Stimulated activated CD8-positive, alpha-beta memory T cell treated with anti-CD3 and anti-CD28 coated beads, Interleukin-2, amount 100 ng/mL, for 1 hour (primary cell): ENCODE data around the gene CYBB.
A peak's percentile ranks its signal among the peaks of the same experiment; 100 is the strongest.
"Not testable (repeated sequence)": the region's sequence is repeated elsewhere in the genome, so short reads cannot be mapped to it uniquely, and the experiment has no call there.

Source experiments
- DNase-seq, 2 donors: peaks; one replicate each; pipeline ENCODE4 v3.0.0-alpha.2; 2020; ENCODE audit warnings: low read depth in 2 of 2

The CYBB gene

GRCh38 chrX:37779857-37780256 lies at the start of gene CYBB:
TSS of gene CYBB (plus strand) at chrX:37780059. CDS start at chrX:37780078, 19 bp downstream.
- no peak for DNase-seq

DNA sequence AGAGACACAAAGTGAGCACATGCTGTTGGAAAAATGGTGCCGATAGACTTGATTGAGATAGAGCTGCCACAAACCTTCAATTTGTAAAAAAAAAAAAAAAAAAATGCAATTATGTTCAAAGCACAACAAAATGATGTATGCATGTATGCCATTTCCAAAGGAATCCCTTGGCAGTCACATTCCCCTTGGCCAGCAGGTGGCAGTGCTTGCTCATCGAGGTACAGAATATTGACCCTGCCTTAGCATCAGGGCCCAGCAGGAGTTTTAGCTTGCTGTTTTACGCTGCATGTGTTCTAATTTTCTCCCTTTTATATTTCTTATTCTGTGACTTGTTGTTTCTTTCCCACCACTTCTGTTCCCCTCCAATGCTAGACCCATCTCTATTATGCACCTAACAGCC lies 34.5 kb upstream of the CYBB start:
- peak; percentile 52 to 54 for DNase-seq

DNA sequence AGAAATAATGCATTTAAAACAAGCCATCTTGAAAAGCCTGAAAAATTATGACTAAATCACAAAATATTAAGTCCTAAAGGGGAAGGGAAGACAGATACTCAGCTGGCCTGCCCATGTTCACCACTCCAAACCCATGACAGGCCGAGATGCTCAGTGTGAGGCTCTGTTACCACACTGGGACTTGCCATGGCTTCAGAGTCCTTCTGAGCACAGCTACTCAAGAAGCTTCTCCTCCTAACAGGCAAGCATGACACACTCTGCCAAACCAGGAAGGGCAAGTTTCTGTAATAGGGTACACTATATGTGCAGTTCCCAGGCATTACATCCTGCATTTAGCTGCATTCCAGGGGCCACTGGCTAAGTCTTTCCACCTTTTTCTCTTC lies 34.0 kb upstream of the CYBB start:
- DNase-seq: no peak

DNA sequence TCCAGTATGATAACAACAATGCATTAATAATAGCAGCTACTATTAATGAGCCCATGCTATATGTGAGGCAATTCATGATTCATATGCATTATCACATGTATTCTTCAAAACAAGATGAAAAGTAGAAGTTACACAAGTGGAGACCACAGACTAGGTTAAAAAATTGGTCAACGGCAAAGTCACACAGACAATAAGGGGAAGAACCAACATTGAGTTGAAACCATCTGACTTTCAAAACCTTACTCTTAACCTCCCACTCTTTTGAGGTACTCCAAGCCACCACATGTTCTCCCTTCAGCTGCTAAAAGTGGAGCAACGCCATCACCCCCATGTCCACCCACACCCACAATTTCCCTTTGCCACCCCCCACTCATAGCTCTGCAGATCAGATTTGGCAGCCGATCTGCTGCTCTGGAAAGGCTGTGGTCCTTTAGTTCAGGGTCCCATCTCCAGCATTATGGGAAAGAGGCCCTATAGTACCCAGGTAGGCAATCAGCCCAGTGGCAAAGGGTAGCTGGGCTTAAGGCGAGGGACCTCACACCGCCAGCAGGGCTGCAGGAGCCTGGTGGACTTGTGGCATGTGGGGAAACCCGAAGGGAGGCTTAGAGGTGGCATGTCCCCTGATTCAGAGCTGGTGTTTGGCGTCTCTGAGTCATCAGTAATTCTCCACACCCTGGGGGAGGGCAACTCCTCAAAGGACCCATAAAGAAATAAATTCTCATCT lies 33.5 kb upstream of the CYBB start:
- no peak for DNase-seq

DNA sequence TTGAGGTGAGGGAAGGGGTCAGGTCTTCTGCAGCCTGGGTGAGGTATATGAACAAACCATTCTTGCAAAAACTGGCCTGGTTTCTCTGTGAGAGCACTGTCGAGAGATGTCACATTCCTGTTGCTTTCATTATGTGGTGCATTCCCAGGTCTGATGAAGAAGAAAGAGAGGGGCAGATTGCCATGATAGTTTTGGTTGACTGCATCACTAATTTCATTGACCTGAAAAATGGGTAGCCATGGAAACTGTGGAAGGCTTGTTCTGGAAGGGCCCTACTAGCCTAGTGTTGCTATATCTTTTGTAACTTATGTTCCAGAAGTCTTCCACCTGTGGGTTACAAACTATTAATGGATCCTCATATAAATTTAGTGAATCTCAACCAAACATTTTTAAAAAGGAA lies 32.9 kb upstream of the CYBB start:
- no peak for DNase-seq

GRCh38 chrX:37752281-37752680 lies 27.6 kb upstream of the CYBB start:
- DNase-seq: no peak

DNA sequence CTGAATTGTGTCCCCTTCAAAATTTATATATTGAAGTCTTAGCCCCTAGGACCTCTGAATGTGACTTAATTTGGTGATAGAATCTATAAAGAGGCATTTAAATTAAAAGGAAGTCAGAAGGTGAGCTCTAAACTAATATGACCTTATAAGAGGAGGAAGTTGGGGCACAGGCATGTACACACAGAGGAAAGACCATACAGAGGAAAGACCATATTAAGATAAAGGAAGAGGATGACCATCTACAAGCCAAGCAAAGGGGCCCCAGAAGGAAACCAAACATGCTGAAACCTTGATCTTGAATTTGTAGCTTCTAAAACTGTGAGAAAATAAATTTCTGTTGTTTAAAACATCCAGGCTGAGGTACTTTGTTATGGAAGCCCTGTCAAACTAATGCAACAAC lies 26.9 kb upstream of the CYBB start:
- no peak for DNase-seq

DNA sequence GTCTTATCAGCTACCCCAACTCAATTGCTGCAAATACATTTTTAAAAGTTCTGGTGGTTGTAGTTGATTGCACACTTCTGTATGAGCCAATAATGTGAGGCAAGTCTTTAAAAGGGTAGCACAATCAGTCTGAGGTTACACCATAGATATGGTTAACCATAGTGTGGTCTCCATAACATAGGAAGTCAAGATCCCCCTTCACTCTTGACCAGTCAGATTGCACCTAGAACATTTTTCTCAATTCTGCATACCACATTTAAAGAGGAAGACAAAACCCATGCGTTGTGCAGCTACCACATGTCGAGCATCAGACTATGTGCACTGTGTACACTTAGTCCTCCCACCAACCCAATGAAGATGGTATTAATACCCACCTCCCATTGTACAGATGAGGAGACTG lies 26.5 kb upstream of the CYBB start:
- DNase-seq: no peak

- DNase-seq: no peak
Observed at GRCh38 chrX:37754516-37754915, 25.3 kb upstream of the CYBB start.

GRCh38 chrX:37755025-37755424 lies 24.8 kb upstream of the CYBB start:
- no peak for DNase-seq

DNA sequence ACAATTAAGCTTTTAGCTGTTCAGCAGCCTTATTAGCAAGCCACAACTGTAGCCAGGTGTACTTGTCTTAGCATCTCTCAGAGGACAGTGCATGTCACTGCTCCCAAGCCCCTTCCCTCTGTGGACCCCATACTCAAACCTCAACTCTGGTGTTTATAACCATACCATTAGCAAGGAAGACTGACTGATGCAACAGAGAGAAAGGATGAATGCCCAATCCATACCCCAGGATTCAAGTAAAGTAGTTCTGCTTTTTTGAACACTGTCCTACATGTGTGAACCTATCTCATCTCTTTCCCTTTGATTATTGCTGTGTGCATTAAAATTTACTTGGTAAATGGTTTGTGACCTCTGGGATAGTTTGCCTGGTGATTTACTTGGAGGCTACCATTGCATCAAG lies 22.8 kb upstream of the CYBB start:
- DNase-seq: no peak

DNA sequence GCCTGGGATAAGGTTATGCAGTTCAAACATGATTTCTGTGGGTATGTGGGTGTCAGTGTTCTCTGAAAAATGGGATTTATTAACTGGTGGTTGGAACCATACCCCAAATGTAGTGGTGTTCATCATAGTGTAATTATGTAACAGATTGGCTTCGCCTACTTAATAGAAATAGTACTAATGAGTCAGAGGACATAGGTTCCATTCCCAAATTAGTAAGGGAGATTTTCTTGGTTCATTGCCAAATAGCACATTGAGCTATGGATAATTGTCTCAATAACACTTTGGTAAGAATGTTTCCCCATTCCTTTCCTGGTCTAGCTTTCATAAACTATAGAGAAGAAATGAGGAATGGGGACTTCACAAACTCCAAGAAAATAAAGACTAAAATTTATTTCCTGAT lies 20.5 kb upstream of the CYBB start:
- DNase-seq: no peak

DNA sequence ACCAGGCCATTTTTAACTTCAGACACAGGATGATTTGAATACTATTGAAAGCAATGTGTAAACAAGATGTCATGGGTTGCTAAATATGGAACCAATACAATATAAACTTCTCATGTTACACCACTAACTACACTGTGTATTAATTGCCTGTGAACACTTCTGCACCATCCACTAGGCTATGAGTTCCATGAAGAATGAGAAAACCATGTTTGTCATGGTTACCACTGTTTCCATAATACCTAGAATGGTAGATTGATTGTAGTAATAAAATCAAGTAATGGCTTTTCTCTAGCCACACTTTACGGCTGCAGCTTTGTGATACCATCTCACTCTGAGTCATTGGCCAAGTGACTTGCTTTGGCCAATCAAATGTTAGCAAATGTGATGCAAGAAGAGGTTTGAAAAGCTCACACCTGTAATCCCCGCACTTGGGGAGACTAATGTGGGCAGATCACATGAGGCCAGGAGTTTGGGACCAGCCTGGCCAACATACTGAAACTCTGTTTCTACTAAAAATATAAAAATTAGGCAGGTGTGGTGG lies 19.9 kb upstream of the CYBB start:
- DNase-seq: no peak

DNA sequence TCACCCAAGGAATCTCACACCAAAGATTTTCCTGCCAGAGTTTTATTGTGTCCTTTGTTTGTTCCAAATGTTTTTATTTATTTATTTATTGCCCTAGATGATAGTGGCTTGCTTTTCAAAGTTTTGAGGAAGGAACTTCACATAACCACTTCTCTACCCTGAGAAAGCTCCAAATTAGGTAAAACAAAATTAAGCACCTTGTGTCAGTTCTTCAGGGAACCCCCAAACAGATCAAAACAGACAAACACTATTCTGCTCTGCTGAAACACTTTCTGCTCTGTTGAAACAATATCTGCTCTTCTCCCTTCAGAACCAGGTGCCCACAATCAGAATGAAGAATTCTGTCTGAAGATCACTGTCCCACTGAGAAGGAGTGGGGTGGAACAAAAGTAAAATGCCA lies 16.5 kb upstream of the CYBB start:
- no peak for DNase-seq

DNA sequence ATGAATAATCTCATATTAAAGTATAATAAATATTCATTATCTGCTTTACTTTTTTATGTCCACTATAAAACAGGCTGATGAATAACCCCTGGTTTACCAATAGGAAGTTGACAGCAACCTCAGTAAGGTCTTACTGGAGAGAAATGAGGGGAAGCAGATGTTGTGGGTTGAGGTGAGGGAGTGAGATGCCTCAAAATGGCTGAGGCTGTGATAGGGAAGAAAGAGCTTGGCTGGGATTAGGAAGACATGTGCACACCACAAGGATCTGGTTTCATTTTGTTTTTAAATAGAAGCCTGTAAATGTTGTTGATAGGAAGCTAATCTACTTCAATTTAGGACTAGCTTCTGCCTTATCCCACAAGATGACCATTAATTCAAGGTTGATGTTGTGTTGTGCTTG lies 14.4 kb upstream of the CYBB start:
- no peak for DNase-seq

DNA sequence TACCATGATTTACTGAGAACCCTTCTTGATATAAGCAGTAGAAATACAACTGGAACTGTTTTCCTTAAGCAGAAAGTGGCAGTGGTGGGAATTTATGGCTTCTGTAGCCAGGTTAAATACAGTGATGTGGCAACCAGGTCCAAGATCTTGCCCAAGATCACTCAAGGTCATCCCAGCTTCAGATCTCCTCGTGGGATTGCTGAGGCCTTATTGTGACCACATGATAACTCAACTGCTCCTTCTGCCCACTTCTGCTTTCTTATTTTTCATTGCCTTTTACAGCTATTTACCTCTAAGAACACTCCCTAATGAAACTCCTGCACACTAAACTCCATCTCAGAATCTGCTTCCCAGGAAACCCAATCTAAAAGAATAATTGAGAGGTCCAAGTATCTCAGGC lies 12.4 kb upstream of the CYBB start:
- DNase-seq: no peak

DNA sequence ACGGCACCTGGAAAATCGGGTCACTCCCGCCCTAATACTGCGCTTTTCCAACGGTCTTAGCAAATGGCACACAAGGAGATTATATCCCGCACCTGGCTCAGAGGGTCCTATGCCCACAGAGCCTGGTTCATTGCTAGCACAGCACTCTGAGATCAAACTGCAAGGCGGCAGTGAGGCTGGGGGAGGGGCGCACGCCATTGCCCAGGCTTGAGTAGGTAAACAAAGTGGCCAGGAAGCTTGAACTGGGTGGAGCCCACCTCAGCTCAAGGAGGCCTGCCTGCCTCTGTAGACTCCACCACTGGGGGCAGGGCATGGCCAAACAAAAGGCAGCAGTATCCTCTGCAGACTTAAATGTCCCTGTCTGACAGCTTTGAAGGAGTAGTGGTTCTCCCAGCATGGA lies 11.0 kb upstream of the CYBB start:
- not testable (repeated sequence) for DNase-seq

- no peak for DNase-seq
Observed at GRCh38 chrX:37776283-37776986, 3.4 kb upstream of the CYBB start.

- no peak for DNase-seq
Observed at GRCh38 chrX:37776987-37777325, 2.9 kb upstream of the CYBB start.

DNA sequence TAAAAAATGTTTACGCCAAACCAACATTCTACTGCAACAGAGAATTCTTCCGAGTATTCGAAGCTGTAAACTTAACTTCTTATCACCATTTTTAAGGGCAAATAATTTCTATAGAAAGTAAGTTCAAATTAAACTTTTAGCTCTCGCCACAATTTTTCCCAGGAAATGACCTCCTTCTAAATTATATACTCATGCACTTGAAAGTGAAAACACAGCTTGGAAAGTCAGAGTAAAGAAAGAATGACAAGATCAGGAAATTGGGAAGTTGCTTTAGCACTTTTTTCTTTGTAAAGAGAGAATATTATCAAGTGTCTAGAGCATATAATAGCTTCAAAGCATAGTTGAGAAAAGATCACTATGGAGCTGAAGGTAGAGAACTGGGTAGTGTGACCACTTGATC lies 1.2 kb downstream of the CYBB start:
- no peak for DNase-seq

GRCh38 chrX:37781814-37782213 lies 2.0 kb downstream of the CYBB start:
- no peak for DNase-seq

DNA sequence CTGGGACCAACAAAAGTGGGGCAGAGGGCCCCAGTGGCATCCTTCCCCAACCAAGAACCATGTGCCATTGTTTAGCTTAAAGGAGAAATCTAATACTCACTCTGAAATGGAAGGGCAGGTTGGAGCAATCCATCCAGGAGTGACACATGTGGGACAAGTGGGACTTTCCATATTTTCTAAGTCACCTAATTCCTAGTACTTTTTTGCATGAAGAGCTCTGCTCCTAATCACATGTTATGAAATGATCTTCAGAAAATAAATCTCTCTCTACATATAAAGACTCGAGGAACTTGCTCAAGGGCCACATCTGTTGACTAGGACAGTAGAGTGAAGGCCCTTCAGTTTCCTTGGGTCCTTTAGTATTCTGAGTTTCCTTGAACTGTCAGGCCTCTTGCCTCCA lies 2.5 kb downstream of the CYBB start:
- no peak for DNase-seq

- DNase-seq: no peak
Observed at GRCh38 chrX:37783305-37783704, 3.4 kb downstream of the CYBB start.

- DNase-seq: no peak
Observed at GRCh38 chrX:37785569-37785968, 5.7 kb downstream of the CYBB start.
